Measurements from ENCODE around the gene GLYAT. TPM values are rescaled to one million over a fixed set of nuclear protein-coding genes. Genes with fewer than 3 reads are reported as not detected.
"Not testable (repeated sequence)": the region's sequence is repeated elsewhere in the genome, so short reads cannot be mapped to it uniquely, and the experiment has no call there.

GLYAT gene
- total and polyA plus RNA-seq, 8 donors = 0.18 to 0.32 TPM; not detected in 6

DNA sequence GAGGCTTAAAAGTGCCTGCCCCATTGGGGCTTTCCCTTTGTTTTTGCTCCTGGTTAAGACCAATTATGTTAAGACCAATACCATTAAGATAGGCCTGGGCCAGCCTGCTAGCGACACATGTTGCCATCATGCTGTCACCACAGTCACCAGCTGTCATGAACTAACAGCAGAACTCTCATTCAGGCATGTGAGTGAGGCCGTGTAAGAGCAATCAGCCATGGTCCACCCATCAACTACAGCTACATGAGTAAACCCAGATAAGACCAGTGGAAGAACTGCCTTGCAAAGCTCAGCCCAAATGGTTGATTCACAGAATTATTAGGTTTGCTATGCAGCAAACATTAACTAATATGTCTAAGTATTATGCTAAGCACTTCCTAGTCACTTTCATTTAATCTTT, 19.9 kb downstream of the GLYAT start:
- FAIRE-seq = no peak
- no peak overlapping the region for H3K4me3 ChIP-seq
- intact Hi-C loops (cut with DNase I) = no loop called here
- H3K4me1 ChIP-seq = no peaks in the 10 kb centered on the region
- H3K27me3 ChIP-seq = peaks cover 0 to 4% (median 0%) of the 10 kb centered on the region in 4 donors
- no peaks in the 10 kb centered on the region for H3K9me3 ChIP-seq
- H3K27ac ChIP-seq = no peak overlapping the region
- no peak for DNase-seq
- no peak for ATAC-seq
- no peaks in the 10 kb centered on the region for H3K36me3 ChIP-seq
- 85 to 89% methylated on average over 2 of the region's 2 CpGs for WGBS, 2 donors
- TF ChIP-seq, protein P1, sequence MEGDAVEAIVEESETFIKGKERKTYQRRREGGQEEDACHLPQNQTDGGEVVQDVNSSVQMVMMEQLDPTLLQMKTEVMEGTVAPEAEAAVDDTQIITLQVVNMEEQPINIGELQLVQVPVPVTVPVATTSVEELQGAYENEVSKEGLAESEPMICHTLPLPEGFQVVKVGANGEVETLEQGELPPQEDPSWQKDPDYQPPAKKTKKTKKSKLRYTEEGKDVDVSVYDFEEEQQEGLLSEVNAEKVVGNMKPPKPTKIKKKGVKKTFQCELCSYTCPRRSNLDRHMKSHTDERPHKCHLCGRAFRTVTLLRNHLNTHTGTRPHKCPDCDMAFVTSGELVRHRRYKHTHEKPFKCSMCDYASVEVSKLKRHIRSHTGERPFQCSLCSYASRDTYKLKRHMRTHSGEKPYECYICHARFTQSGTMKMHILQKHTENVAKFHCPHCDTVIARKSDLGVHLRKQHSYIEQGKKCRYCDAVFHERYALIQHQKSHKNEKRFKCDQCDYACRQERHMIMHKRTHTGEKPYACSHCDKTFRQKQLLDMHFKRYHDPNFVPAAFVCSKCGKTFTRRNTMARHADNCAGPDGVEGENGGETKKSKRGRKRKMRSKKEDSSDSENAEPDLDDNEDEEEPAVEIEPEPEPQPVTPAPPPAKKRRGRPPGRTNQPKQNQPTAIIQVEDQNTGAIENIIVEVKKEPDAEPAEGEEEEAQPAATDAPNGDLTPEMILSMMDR (IDR thresholded peaks at IDR 0.05) = no peak

DNA sequence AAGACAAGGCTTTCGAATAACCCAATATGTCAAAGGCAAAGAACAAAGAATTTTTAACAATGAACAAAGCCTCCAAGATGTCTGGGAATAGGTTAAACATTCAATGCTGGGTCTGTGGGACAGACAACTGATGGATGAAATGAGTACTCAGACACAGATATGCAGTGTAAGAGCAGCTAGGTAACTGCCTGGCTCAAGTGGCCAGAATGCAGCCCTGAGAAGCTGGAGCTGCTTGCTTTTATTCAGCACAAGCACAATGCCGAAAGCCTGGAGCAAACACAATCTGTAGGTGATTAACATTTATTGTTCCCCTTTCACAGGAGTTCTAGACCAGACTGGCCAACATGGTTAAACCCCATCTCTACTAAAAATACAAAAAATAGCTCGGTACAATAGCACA, 24.0 kb downstream of the GLYAT start:
- H3K27me3 ChIP-seq = no peaks in the 10 kb centered on the region
- no peak for ATAC-seq
- H3K4me3 ChIP-seq = no peak overlapping the region
- no peaks in the 10 kb centered on the region for H3K9me3 ChIP-seq
- intact Hi-C loops (cut with DNase I) = no loop called here
- no peak for DNase-seq
- 85 to 87% methylated on average over 3 of the region's 3 CpGs for WGBS, 2 donors
- FAIRE-seq = no peak
- no peaks in the 10 kb centered on the region for H3K4me1 ChIP-seq
- no peaks in the 10 kb centered on the region for H3K36me3 ChIP-seq
- TF ChIP-seq, protein P1 (IDR thresholded peaks at IDR 0.05) = no peak
- no peak overlapping the region for H3K27ac ChIP-seq

DNA sequence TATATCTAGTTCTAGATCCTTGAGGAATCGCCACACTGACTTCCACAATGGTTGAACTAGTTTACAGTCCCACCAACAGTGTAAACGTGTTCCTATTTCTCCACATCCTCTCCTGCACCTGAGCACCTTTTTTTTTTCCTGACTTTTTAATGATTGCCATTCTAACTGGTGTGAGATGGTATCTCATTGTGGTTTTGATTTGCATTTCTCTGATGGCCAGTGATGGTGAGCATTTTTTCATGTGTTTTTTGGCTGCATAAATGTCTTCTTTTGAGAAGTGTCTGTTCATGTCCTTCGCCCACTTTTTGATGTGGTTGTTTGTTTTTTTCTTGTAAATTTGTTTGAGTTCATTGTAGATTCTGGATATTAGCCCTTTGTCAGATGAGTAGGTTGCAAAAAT, 34.9 kb downstream of the GLYAT start:
- H3K4me3 ChIP-seq; FAIRE-seq; H3K9me3 ChIP-seq; H3K4me1 ChIP-seq; ATAC-seq; H3K27ac ChIP-seq; H3K27me3 ChIP-seq; DNase-seq; H3K36me3 ChIP-seq; intact Hi-C loops (cut with DNase I): not testable (repeated sequence)
- 46 to 60% methylated on average over 2 of the region's 3 CpGs for WGBS, 2 donors

DNA sequence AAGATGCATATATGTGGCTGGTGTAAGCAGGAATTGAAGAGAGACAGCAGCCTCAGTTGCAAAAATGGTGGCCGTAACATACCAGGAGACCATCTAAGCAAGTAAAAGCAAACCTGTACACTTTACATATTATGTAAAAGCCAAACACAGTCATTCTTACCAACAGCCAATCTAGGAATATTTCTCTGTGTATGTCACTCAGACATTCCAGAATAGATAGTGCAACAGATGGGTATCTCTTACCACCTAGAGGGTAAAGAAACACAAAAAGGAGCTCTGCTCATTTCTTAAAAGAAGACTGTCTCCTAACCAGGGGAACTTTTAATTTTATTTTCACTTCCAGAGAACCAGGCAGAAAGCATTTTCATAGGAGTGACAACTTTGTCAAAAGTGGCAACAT, 38.7 kb downstream of the GLYAT start:
- Histone ChIP-seq H3K4me3 (no peak overlapping the region), H3K9me3 (no peaks in the 10 kb centered on the region), H3K27ac (no peak overlapping the region), H3K27me3 (no peaks in the 10 kb centered on the region), H3K4me1 (no peaks in the 10 kb centered on the region), H3K36me3 (no peaks in the 10 kb centered on the region)
- TF ChIP-seq, protein P1 (IDR thresholded peaks at IDR 0.05) = no peak
- DNase-seq = no peak
- ATAC-seq = no peak
- FAIRE-seq = no peak
- intact Hi-C loops (cut with DNase I) = no loop called here
- 90 to 100% methylated on average over 1 of the region's 1 CpG for WGBS, 2 donors

DNA sequence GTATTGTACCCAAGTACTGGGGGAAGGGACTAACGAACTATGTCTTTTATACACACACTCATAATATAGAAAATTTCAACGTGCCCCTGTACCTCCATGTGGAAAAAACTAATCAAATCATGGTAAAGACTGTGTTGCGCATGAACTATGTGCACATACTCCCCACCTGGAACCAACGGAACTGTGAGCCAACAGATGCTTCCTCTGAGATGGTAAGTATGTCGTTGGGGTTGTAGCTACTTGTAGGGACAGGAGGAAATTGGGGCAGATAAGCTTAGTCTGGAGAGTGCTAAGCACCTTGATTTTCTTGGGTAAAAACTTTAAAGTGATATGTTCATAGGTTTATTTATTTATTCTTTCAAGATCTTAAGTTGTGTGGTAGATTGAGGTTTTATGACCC, 40.1 kb downstream of the GLYAT start:
- H3K4me3 ChIP-seq = no peak overlapping the region
- intact Hi-C loops (cut with DNase I) = no loop called here
- no peaks in the 10 kb centered on the region for H3K4me1 ChIP-seq
- no peaks in the 10 kb centered on the region for H3K9me3 ChIP-seq
- 72 to 75% methylated on average over 5 of the region's 5 CpGs for WGBS, 2 donors
- no peaks in the 10 kb centered on the region for H3K36me3 ChIP-seq
- no peaks in the 10 kb centered on the region for H3K27me3 ChIP-seq
- H3K27ac ChIP-seq = no peak overlapping the region
- DNase-seq = no peak
- no peak for ATAC-seq
- TF ChIP-seq, protein P1 (IDR thresholded peaks at IDR 0.05) = no peak
- no peak for FAIRE-seq

All from pancreas (tissue), 10 donors.